Aorta (tissue), 5 donors: ENCODE data around the gene KMT2E. TPM values are rescaled to one million over a fixed set of nuclear protein-coding genes. Genes with fewer than 3 reads are reported as not detected.
"Not testable (repeated sequence)": the region's sequence is repeated elsewhere in the genome, so short reads cannot be mapped to it uniquely, and the experiment has no call there.

ENCODE experiments used
- ATAC-seq: fragments of 200-7000 bp; cut with Tn5 transposase; one replicate; pipeline ENCODE4 v1.9.1; 2022; ENCODE audit warnings: moderate library complexity; ENCODE audit not compliant: low FRiP score
- DNase-seq, 2 donors: peaks; one replicate each; pipeline ENCODE4 v3.0.0-alpha.2; 2020
- H3K27ac ChIP-seq, 2 donors: one replicate each; pipeline ENCODE4 v1.5.1; 2013; ENCODE audit warnings: low read length in 2 of 2, mild to moderate bottlenecking in 2 of 2, moderate library complexity in 2 of 2, control low read depth in 1 of 2, inconsistent platforms in 1 of 2, low read depth in 1 of 2
- H3K27me3 ChIP-seq, 2 donors: one replicate each; pipeline ENCODE4 v1.6.1; 2013; ENCODE audit warnings: control low read depth in 1 of 2, low read length in 1 of 2, mild to moderate bottlenecking in 1 of 2, moderate library complexity in 1 of 2; ENCODE audit not compliant: insufficient read depth in 2 of 2, control insufficient read depth in 1 of 2
- H3K36me3 ChIP-seq, 2 donors: one replicate each; pipeline ENCODE4 v1.6.1; 2013; ENCODE audit warnings: control low read depth in 1 of 2, low read length in 1 of 2, mild to moderate bottlenecking in 1 of 2; ENCODE audit not compliant: insufficient read depth in 2 of 2, control insufficient read depth in 1 of 2
- H3K4me1 ChIP-seq, 2 donors: one replicate each; pipeline ENCODE4 v1.6.1; 2013; ENCODE audit warnings: low read length in 2 of 2, control low read depth in 1 of 2, mild to moderate bottlenecking in 1 of 2, moderate library complexity in 1 of 2; ENCODE audit not compliant: insufficient read depth in 2 of 2, control insufficient read depth in 1 of 2
- H3K4me3 ChIP-seq, 2 donors: one replicate each; pipeline ENCODE4 v1.5.1; 2013; ENCODE audit warnings: low read length in 2 of 2, control low read depth in 1 of 2, mild to moderate bottlenecking in 1 of 2
- H3K9me3 ChIP-seq: one replicate; pipeline ENCODE4 v1.6.1; 2013; ENCODE audit warnings: mild to moderate bottlenecking, low read length; ENCODE audit not compliant: control insufficient read depth
- WGBS, 2 donors: extraction: QIAGEN DNeasy Blood & Tissue Kit; methylation state at CpG; one replicate each; pipeline ENCODE4 v1.1.7; 2013; 5-methylcytosine and 5-hydroxymethylcytosine counted together
- intact Hi-C, 2 donors: fragments of 100-400 bp; cut with DNase I; formaldehyde crosslinking; loops; one replicate each; pipeline versions ENCODE4 v1.14.2 to v1.15.0; 2022
- polyA plus RNA-seq, 2 donors: library from polyadenylated mRNA; stranded (reverse); fragments of 200-250 nt; gene quantifications; one replicate each; pipeline ENCODE4 v1.2.3, GENCODE V29; 2013
- total RNA-seq, 2 donors: library from RNA; stranded (reverse); fragmentation: NEBNext Ultra II Directional; extraction: Animal tissue kit (Norgen Biotek cat#: 25700); gene quantifications; one replicate each; pipeline ENCODE4 v1.2.1, GENCODE V29; 2021
- donor health status: healthy with polysubstance abuse.
- donor health status: Bipolar disorder and iron deficiency.
- donor health status: DM: no; HTN: no; CAD: no.
- donor health status: DM: no; HTN: no; CAD: no.
- donor health status: DM: yes; HTN: yes; CAD: no.

Gene KMT2E
- total and polyA plus RNA-seq, 4 donors, result 16.5 to 156 (median 84.0) TPM

DNA sequence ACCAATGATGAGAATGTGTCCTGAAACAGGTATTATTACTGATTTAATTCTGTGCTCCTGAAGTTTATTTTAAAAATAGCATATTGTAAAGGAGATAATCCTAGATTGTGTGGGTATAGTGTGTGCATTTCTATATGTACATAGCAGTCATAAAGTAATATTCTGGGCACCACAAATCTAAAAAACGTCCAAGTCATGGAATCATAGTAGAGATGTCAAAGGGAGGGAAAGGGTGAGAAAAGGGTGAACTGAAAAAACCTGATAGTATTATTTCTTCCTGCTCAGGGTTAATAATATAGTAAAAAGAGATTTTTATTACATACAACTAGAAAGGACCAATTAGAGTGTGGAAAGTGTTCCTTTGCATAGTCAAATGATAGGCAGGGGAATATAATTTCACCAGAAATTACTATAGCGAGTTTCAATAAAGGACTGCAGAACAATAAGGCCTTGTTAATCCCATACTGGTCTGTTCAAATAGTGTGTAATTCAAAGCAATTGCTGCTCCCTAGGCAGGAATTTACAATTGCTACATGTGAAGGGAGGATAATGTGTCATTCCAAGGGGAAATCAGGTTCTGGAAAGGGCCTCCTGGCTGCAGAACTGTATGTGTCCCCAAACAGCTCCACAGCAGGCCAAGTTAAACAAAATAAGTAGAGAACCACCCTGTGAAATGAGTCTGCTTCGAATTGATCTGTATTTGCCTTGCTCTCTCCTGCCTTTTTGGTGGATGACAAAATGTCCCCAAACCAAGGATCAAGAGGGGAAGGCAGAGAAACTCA, 42.5 kb upstream of the KMT2E start:
- Histone ChIP-seq H3K27me3 (no peaks in the 10 kb centered on the region), H3K36me3 (no peaks in the 10 kb centered on the region), H3K4me1 (peaks cover 5 to 14% of the 10 kb centered on the region in 2 donors), H3K27ac (peak overlapping the region in 1 of 2 donors; percentile 95), H3K9me3 (no peaks in the 10 kb centered on the region), H3K4me3 (no peak overlapping the region)
- intact Hi-C loops, result no loop called here
- DNase-seq (no peak), ATAC-seq (peak; percentile 64)
- WGBS, 2 donors, result 46 to 47% methylated on average over 3 of the region's 3 CpGs

DNA sequence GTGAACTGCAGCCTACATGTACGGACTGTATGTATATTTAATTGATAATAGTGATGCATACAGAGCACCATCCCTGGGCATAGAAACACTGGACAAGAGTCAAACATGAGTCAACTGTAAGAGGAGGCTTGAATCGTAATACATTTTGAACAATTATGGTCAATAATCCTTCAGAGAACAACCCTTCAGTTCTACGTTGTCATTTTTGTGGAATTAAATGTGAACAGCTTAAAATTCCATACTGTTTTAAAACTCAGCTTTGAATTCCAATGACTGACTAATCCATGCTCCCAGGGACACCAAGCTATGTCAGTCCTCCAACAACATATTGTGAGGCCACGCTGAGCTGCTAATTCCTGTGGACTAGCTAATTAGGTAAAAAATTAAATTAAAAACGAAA, 41.5 kb upstream of the KMT2E start:
- H3K9me3 ChIP-seq, result no peaks in the 10 kb centered on the region
- intact Hi-C loops, result no loop called here
- peaks cover 11 to 15% of the 10 kb centered on the region in 2 donors for H3K4me1 ChIP-seq
- peak overlapping the region in 1 of 2 donors; percentile 28 for H3K27ac ChIP-seq
- no peaks in the 10 kb centered on the region for H3K27me3 ChIP-seq
- 63 to 72% methylated on average over 5 of the region's 5 CpGs for WGBS, 2 donors
- H3K4me3 ChIP-seq, result no peak overlapping the region
- ATAC-seq (no peak), DNase-seq (no peak)
- H3K36me3 ChIP-seq, result no peaks in the 10 kb centered on the region

DNA sequence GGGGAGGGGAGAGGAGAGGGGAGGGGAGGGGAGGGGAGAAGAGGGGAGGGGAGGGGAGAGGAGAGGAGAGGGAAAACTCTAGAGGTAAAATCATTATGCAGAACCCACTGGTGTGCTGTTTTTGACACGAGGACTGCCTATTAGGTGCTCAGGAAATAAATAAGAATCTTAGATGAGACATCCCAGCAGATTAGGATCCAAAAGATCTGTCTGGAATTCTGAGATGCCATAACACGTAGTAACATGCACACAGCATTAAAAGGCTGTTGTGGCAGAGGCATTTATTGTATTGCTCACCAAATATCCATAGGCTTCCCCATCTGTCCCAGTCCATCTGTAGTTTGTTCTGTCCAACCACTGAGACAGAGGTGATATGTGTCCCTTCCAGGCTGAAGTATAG, 40.8 kb upstream of the KMT2E start:
- no peaks in the 10 kb centered on the region for H3K36me3 ChIP-seq
- H3K9me3 ChIP-seq, result no peaks in the 10 kb centered on the region
- DNase-seq (no peak), ATAC-seq (no peak)
- H3K4me3 ChIP-seq, result no peak overlapping the region
- peak overlapping the region in 1 of 2 donors; percentile 5 for H3K27ac ChIP-seq
- H3K27me3 ChIP-seq, result no peaks in the 10 kb centered on the region
- H3K4me1 ChIP-seq, result peaks cover 11 to 13% of the 10 kb centered on the region in 2 donors
- intact Hi-C loops, result no loop called here
- WGBS, 2 donors, result 81 to 87% methylated on average over 2 of the region's 2 CpGs

DNA sequence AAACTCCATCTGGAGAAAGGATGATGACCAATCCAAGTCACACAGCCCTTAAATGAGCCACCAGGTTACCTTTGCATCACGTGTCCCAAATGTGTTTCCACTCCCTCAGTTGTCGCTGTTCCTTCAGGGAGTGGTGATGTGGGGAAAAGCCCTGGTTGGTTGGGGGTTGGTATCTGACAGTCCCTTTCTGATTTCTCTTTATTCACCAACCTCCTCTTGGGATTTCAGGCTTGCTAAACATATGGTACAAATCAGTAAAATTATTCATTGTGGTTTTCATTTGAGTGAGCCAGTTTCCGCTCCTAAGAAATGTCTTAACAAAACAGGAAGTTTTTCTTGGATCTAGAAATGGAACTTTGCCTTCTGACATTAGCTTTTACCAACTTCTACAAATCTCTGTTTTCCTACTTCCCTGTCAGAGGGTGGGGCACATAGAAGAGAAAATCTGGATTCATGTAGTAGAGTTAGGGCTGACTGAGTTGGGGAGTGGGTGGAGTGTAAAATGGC, 40.0 kb upstream of the KMT2E start:
- ATAC-seq (peak; percentile 45), DNase-seq (no peak)
- Histone ChIP-seq H3K9me3 (no peaks in the 10 kb centered on the region), H3K27ac (peak overlapping the region in 1 of 2 donors; percentile 89), H3K27me3 (no peaks in the 10 kb centered on the region), H3K4me1 (peaks cover 11 to 15% of the 10 kb centered on the region in 2 donors), H3K4me3 (no peak overlapping the region), H3K36me3 (no peaks in the 10 kb centered on the region)
- intact Hi-C loops, result loop anchor here in 1 of 2 donors (2.0 kb wide), 1 partner anchor 29 kb away; no protein-coding TSS in a partner anchor
- 13 to 19% methylated on average over 3 of the region's 3 CpGs for WGBS, 2 donors

DNA sequence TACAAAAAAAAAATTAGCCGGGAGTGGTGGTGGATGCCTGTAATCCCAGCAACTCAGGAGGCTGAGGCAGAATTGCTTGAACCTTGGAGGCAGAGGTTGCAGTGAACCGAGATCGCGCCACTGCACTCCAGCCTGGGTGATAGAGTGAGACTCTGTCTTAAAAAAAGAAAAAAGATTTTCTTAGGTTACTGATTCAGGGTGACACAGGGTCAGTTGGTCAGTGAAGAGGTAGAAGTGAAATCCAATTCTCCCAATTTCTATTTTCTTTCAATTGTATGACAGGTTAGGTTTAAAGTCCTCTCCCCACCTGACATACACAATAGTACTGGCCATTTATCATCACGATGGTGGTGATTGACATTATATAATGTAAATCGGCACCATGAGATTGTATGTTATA, 38.5 kb upstream of the KMT2E start:
- H3K4me3 ChIP-seq, ATAC-seq: not testable (repeated sequence)
- peaks cover 13 to 18% of the 10 kb centered on the region in 2 donors for H3K4me1 ChIP-seq

DNA sequence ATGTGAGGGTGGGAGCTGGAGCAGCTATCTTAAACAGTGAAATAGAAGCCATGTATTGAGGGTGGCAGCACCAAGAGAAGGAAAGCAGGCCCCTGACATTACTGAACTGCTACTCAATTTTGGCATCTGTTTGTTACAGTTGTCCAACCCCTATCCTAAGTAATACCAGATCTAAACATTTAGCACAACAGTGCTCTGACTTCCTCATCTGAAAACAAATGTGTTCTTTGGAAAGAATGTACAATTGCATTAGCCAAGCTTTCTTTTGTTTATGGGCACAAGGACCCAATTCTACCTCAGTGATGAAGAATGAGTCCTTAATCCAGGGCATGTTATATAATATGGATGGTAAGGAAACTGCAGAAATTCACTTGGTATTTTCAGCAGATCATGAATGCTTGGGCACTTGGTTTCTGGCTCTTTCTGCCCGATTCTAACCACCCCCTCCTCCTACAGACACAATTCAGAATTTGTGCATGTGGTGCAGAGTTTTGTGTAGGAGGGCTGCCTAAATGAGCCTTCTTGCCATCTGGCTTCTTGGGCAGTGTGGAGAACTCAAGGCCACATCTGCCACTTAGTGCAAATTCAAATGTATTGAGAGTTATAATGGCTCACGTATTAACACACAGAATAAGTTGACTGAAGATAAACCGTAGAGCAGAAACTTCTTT, 36.9 kb upstream of the KMT2E start:
- peak overlapping the region; percentile 47 to 82 for H3K27ac ChIP-seq
- H3K4me1 ChIP-seq, result peaks cover 13 to 18% of the 10 kb centered on the region in 2 donors
- H3K36me3 ChIP-seq, result no peaks in the 10 kb centered on the region
- DNase-seq (no peak), ATAC-seq (no peak)
- intact Hi-C loops, result no loop called here
- no peak overlapping the region for H3K4me3 ChIP-seq
- no peaks in the 10 kb centered on the region for H3K9me3 ChIP-seq
- 27 to 37% methylated on average over 3 of the region's 3 CpGs for WGBS, 2 donors
- no peaks in the 10 kb centered on the region for H3K27me3 ChIP-seq

More for the DNA sequence above, 38.5 kb upstream of the KMT2E start:
- H3K27me3 ChIP-seq, H3K27ac ChIP-seq, H3K9me3 ChIP-seq, H3K36me3 ChIP-seq, DNase-seq: not testable (repeated sequence)
- intact Hi-C loops, result loop anchor here in 1 of 2 donors (2.0 kb wide), 1 partner anchor 31 kb away; no protein-coding TSS in a partner anchor
- WGBS, 2 donors, result 92 to 95% methylated on average over 6 of the region's 6 CpGs

DNA sequence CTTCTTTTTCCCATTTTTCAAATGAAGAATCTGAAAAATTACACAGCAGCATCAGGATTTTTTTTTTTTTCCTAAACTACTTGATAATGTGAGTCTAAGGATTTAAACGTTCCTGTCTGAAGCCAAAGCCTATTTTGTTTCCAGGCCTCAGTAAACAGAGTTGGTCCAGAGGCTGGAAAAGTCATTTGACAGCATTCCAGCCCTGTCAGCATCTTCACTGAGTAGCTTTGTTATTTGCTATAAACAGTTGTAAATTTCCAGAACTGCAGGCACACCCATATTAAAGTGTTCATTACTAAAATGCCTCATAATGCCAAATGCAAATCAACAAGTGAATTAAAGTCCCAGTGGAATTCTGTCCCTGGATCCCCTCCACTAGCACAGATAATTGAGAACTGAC, 35.5 kb upstream of the KMT2E start:
- Histone ChIP-seq H3K4me3 (no peak overlapping the region), H3K27me3 (no peaks in the 10 kb centered on the region), H3K36me3 (no peaks in the 10 kb centered on the region), H3K9me3 (no peaks in the 10 kb centered on the region), H3K4me1 (peaks cover 10 to 17% of the 10 kb centered on the region in 2 donors), H3K27ac (peak overlapping the region in 1 of 2 donors; percentile 57)
- WGBS, 2 donors, result 0 to 3% methylated on average over 1 of the region's 1 CpG
- no peak for ATAC-seq
- DNase-seq, result no peak
- intact Hi-C loops, result no loop called here

DNA sequence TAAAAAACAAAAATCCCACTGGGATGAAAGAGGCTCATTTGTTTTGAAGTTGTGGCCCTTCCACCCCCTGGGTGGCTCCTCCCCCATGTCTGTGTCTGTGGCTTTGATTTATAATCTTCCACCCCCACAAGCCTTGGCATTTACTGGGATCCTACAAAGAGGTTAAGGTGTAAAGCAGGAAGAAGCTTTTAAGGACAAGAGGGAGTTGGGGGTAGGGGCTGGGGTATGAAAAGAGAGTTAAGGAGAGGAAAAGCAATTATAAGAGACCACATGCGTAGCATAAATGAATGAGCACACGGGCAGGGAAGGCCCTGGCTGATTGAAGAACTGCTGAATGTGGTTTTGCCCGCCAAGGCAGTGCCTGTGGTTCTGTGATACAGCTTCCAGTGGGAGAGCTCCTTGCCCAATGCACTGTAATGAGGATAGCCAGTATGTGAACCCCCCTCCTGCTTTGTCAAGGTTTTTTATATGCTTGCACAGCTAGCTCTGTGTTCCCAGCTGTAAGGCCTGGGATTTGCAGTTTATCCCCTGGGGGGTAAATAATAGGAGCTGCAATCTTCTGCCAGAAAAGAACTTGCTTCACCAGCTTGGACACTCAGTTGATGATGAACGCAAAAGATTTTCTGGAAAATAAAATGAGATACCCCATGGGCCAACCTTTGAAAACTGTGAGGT, 34.7 kb upstream of the KMT2E start:
- Histone ChIP-seq H3K9me3 (no peaks in the 10 kb centered on the region), H3K36me3 (no peaks in the 10 kb centered on the region), H3K4me1 (peaks cover 8 to 14% of the 10 kb centered on the region in 2 donors), H3K27ac (peak overlapping the region; percentile 41 to 57), H3K27me3 (no peaks in the 10 kb centered on the region), H3K4me3 (no peak overlapping the region)
- intact Hi-C loops, result no loop called here
- ATAC-seq (no peak), DNase-seq (no peak)
- 37 to 49% methylated on average over 4 of the region's 4 CpGs for WGBS, 2 donors
